Measurements from ENCODE around the gene IRAK2.
"Not testable (repeated sequence)": the region's sequence is repeated elsewhere in the genome, so short reads cannot be mapped to it uniquely, and the experiment has no call there.

IRAK2 gene

DNA sequence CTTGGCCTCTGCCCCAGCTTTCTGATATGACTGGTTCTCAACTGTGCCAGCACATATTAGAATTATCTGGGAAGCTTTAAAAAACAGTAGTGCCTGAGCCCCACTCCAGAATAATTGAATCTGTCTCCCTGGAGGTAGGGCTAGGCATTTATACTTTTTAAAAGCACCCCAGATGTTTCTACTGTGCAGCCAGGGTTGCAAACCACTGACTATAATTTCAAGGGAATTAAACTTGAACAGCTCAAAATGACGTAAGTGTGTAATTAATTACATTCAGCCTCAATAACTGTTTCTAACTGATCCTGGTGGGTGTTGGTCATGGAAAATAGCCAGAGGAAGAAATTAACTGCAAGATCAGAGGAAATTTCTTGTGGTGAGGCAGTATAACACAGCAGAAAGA, 4.4 kb upstream of the IRAK2 start:
- no peaks in the 10 kb centered on the region for H3K9me3 ChIP-seq (ENCODE audit: control insufficient read depth in 2 of 2, low read length in 2 of 2)
- H3K27ac ChIP-seq (ENCODE audit: low read depth in 2 of 2, low read length in 2 of 2) = no peak overlapping the region
- no peaks in the 10 kb centered on the region for H3K4me1 ChIP-seq (ENCODE audit: control insufficient read depth in 2 of 2, insufficient read depth in 2 of 2, low read length in 2 of 2)
- no peaks in the 10 kb centered on the region for H3K27me3 ChIP-seq (ENCODE audit: control insufficient read depth in 2 of 2, insufficient read depth in 2 of 2, low read length in 2 of 2)
- H3K36me3 ChIP-seq (ENCODE audit: control insufficient read depth in 2 of 2, insufficient read depth in 2 of 2, low read length in 2 of 2) = no peaks in the 10 kb centered on the region
- H3K4me3 ChIP-seq (ENCODE audit: low read length in 2 of 2) = no peak overlapping the region
- no peak overlapping the region for H3K9ac ChIP-seq (ENCODE audit: low read depth in 1 of 2, low read length in 2 of 2)

DNA sequence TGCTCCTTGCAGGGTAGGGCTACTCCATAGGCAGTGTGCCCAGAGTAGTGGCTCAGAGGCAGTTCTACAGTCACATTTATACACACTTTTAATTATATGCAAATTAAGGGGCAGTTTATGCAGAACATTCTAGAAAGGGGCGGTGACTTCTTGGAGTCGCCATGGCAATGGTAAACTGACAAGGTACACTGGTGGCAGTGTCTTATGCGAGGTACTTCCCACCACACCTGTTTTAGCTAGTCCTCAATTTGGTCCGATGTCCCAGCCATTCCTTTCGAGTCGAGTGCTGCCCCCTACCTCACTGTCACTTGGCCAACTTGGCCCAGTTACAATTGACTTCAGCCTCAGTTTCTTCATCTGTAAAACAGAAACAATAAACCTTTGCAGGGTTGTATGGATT, 3.8 kb upstream of the IRAK2 start:
- Histone ChIP-seq H3K27me3 (ENCODE audit: control insufficient read depth in 2 of 2, insufficient read depth in 2 of 2, low read length in 2 of 2) (no peaks in the 10 kb centered on the region), H3K9ac (ENCODE audit: low read depth in 1 of 2, low read length in 2 of 2) (no peak overlapping the region), H3K4me1 (ENCODE audit: control insufficient read depth in 2 of 2, insufficient read depth in 2 of 2, low read length in 2 of 2) (no peaks in the 10 kb centered on the region), H3K27ac (ENCODE audit: low read depth in 2 of 2, low read length in 2 of 2) (no peak overlapping the region), H3K9me3 (ENCODE audit: control insufficient read depth in 2 of 2, low read length in 2 of 2) (no peaks in the 10 kb centered on the region), H3K4me3 (ENCODE audit: low read length in 2 of 2) (no peak overlapping the region), H3K36me3 (ENCODE audit: control insufficient read depth in 2 of 2, insufficient read depth in 2 of 2, low read length in 2 of 2) (no peaks in the 10 kb centered on the region)

GRCh38 chr3:10162185-10162584, 2.5 kb upstream of the IRAK2 start:
- Histone ChIP-seq H3K36me3 (ENCODE audit: control insufficient read depth in 2 of 2, insufficient read depth in 2 of 2, low read length in 2 of 2) (no peaks in the 10 kb centered on the region), H3K27me3 (ENCODE audit: control insufficient read depth in 2 of 2, insufficient read depth in 2 of 2, low read length in 2 of 2) (no peaks in the 10 kb centered on the region), H3K9ac (ENCODE audit: low read depth in 1 of 2, low read length in 2 of 2) (no peak overlapping the region), H3K27ac (ENCODE audit: low read depth in 2 of 2, low read length in 2 of 2) (no peak overlapping the region), H3K4me1 (ENCODE audit: control insufficient read depth in 2 of 2, insufficient read depth in 2 of 2, low read length in 2 of 2) (no peaks in the 10 kb centered on the region), H3K4me3 (ENCODE audit: low read length in 2 of 2) (no peak overlapping the region), H3K9me3 (ENCODE audit: control insufficient read depth in 2 of 2, low read length in 2 of 2) (no peaks in the 10 kb centered on the region)

GRCh38 chr3:10164201-10164545, 546 bp upstream of the IRAK2 start:
- H3K4me3 ChIP-seq (ENCODE audit: low read length in 2 of 2) = peak overlapping the region; percentile 80 to 92
- H3K27ac ChIP-seq (ENCODE audit: low read depth in 2 of 2, low read length in 2 of 2); H3K9me3 ChIP-seq (ENCODE audit: control insufficient read depth in 2 of 2, low read length in 2 of 2); H3K27me3 ChIP-seq (ENCODE audit: control insufficient read depth in 2 of 2, insufficient read depth in 2 of 2, low read length in 2 of 2); H3K36me3 ChIP-seq (ENCODE audit: control insufficient read depth in 2 of 2, insufficient read depth in 2 of 2, low read length in 2 of 2); H3K4me1 ChIP-seq (ENCODE audit: control insufficient read depth in 2 of 2, insufficient read depth in 2 of 2, low read length in 2 of 2): not testable (repeated sequence)
- peak overlapping the region in 1 of 2 donors; percentile 41 for H3K9ac ChIP-seq (ENCODE audit: low read depth in 1 of 2, low read length in 2 of 2)

- Histone ChIP-seq H3K27me3 (ENCODE audit: control insufficient read depth in 2 of 2, insufficient read depth in 2 of 2, low read length in 2 of 2) (no peaks in the 10 kb centered on the region), H3K9me3 (ENCODE audit: control insufficient read depth in 2 of 2, low read length in 2 of 2) (no peaks in the 10 kb centered on the region), H3K9ac (ENCODE audit: low read depth in 1 of 2, low read length in 2 of 2) (no peak overlapping the region), H3K36me3 (ENCODE audit: control insufficient read depth in 2 of 2, insufficient read depth in 2 of 2, low read length in 2 of 2) (no peaks in the 10 kb centered on the region), H3K4me1 (ENCODE audit: control insufficient read depth in 2 of 2, insufficient read depth in 2 of 2, low read length in 2 of 2) (no peaks in the 10 kb centered on the region), H3K27ac (ENCODE audit: low read depth in 2 of 2, low read length in 2 of 2) (no peak overlapping the region), H3K4me3 (ENCODE audit: low read length in 2 of 2) (no peak overlapping the region)
Observed at GRCh38 chr3:10166213-10166604, 1.5 kb downstream of the IRAK2 start.

DNA sequence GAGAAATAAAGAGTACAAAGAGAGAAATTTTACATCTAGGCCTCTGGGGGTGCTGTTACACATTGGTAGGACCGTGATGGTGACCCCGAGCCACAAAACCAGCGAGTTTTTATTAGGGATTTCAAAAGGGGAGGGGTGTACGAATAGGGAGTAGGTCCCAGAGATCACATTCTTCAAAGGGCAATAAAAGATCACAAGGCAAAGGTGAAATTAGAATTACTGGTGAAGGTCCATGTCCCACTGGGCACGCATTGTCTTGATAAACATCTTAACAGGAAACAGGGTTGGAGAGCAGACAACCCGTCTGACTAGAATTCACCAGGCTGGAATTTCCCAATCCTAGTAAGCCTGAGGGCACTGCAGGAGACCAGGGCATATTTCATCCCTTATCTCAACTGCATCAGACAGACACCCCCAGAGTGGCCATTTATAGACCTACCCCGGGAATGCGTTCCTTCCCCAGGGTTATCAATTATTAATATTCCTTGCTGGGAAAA, 4.3 kb downstream of the IRAK2 start:
- H3K4me1 ChIP-seq (ENCODE audit: control insufficient read depth in 2 of 2, insufficient read depth in 2 of 2, low read length in 2 of 2) = no peaks in the 10 kb centered on the region
- no peaks in the 10 kb centered on the region for H3K9me3 ChIP-seq (ENCODE audit: control insufficient read depth in 2 of 2, low read length in 2 of 2)
- no peak overlapping the region for H3K9ac ChIP-seq (ENCODE audit: low read depth in 1 of 2, low read length in 2 of 2)
- no peaks in the 10 kb centered on the region for H3K36me3 ChIP-seq (ENCODE audit: control insufficient read depth in 2 of 2, insufficient read depth in 2 of 2, low read length in 2 of 2)
- H3K27ac ChIP-seq (ENCODE audit: low read depth in 2 of 2, low read length in 2 of 2) = no peak overlapping the region
- no peaks in the 10 kb centered on the region for H3K27me3 ChIP-seq (ENCODE audit: control insufficient read depth in 2 of 2, insufficient read depth in 2 of 2, low read length in 2 of 2)
- no peak overlapping the region for H3K4me3 ChIP-seq (ENCODE audit: low read length in 2 of 2)

DNA sequence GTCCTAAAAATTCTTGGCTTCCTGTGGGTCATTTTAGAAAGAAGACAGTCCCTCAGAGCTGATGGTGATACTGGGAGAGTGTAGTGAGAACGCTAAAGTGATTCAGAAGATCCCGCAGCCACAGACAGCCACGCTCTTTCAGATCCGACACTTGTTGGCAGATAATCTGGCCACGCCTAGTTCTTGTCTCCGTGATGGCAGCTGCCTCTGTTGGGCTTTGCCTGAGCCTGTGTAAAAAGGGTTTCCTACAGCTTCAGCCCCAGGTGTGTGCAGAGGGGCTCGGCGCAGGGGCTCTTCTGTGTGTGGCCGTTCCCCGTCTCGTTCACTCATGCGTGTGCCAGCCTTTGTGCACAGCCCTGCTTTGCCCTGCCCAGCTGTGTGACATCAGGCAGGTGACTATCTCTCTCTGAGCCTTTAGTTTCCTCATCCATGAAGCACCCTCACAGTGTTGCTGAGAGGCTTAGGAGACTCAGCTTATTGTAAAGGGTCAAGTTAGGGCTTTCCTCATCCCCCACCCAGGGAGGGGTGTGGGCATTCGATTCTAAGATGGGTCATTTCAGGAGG, 6.3 kb downstream of the IRAK2 start:
- no peak overlapping the region for H3K27ac ChIP-seq (ENCODE audit: low read depth in 2 of 2, low read length in 2 of 2)
- H3K4me1 ChIP-seq (ENCODE audit: control insufficient read depth in 2 of 2, insufficient read depth in 2 of 2, low read length in 2 of 2) = no peaks in the 10 kb centered on the region
- H3K27me3 ChIP-seq (ENCODE audit: control insufficient read depth in 2 of 2, insufficient read depth in 2 of 2, low read length in 2 of 2) = no peaks in the 10 kb centered on the region
- H3K36me3 ChIP-seq (ENCODE audit: control insufficient read depth in 2 of 2, insufficient read depth in 2 of 2, low read length in 2 of 2) = no peaks in the 10 kb centered on the region
- no peak overlapping the region for H3K9ac ChIP-seq (ENCODE audit: low read depth in 1 of 2, low read length in 2 of 2)
- no peak overlapping the region for H3K4me3 ChIP-seq (ENCODE audit: low read length in 2 of 2)
- no peaks in the 10 kb centered on the region for H3K9me3 ChIP-seq (ENCODE audit: control insufficient read depth in 2 of 2, low read length in 2 of 2)

DNA sequence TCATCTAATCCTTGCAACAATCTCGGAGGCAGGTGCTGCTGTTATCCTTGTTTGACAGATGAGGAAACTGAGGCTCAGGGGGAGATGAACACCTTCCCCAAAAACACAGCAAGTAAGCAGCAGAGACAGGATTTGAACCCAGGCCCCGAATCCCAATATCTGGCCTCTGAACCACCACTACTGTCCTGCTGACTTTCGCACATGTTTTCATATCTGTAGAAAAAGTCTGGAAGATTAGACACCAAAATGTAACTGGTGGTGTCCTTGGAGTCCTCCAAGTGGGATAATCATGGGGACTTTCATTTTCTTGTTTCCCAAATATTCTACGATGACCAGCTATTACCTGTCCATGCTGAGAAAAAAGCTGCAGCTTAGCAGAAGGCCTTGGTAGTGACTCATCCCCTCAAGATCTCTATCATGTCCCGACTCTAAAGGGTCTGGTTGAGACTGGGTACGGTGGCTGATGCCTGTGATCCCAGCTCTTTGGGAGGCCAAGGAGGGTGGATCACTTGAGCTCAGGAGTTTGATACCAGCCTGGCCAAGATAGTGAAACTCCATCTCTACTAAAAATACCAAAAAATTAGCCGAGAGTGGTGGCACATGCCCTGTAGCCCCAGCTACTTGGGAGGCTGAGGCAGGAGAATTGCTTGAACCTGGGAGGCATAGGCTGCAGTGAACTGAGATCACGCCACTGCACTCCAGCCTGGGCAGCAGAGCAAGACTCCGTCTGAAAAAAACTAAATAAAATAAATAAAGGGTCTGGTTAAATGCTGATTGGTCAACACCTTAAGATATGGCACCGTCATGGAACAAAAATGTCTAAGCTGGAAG, 8.6 kb downstream of the IRAK2 start:
- no peaks in the 10 kb centered on the region for H3K27me3 ChIP-seq (ENCODE audit: control insufficient read depth in 2 of 2, insufficient read depth in 2 of 2, low read length in 2 of 2)
- H3K9me3 ChIP-seq (ENCODE audit: control insufficient read depth in 2 of 2, low read length in 2 of 2) = no peaks in the 10 kb centered on the region
- peak overlapping the region; percentile 32 to 42 for H3K27ac ChIP-seq (ENCODE audit: low read depth in 2 of 2, low read length in 2 of 2)
- no peaks in the 10 kb centered on the region for H3K4me1 ChIP-seq (ENCODE audit: control insufficient read depth in 2 of 2, insufficient read depth in 2 of 2, low read length in 2 of 2)
- H3K36me3 ChIP-seq (ENCODE audit: control insufficient read depth in 2 of 2, insufficient read depth in 2 of 2, low read length in 2 of 2) = no peaks in the 10 kb centered on the region
- H3K9ac ChIP-seq (ENCODE audit: low read depth in 1 of 2, low read length in 2 of 2) = no peak overlapping the region
- H3K4me3 ChIP-seq (ENCODE audit: low read length in 2 of 2) = no peak overlapping the region

DNA sequence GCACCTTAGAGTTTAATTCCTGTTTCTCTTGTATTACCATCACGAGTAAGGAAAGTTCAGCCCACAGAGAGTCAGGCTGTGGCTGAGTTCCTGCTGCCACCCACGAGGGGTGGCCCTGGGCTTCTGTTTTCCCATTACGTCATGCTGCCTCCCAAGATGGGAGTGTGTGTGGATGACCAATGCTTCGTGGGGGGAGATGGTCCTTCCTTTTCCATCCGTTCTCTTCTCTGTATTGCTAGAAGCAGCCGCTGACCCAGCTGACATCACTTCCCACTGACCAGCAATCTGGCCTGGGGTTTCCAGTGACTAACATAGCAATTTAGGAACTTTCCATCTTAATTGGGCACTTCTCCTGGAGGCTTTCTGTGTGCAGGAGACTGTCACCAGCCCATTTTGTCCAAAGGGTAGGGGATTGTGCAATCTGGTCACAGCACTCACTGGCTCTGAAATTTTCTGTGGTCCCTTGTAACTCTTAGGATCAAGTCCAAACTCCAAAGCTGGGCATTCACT, 9.3 kb downstream of the IRAK2 start:
- Histone ChIP-seq H3K27me3 (ENCODE audit: control insufficient read depth in 2 of 2, insufficient read depth in 2 of 2, low read length in 2 of 2) (no peaks in the 10 kb centered on the region), H3K4me1 (ENCODE audit: control insufficient read depth in 2 of 2, insufficient read depth in 2 of 2, low read length in 2 of 2) (no peaks in the 10 kb centered on the region), H3K27ac (ENCODE audit: low read depth in 2 of 2, low read length in 2 of 2) (no peak overlapping the region), H3K36me3 (ENCODE audit: control insufficient read depth in 2 of 2, insufficient read depth in 2 of 2, low read length in 2 of 2) (no peaks in the 10 kb centered on the region), H3K9ac (ENCODE audit: low read depth in 1 of 2, low read length in 2 of 2) (no peak overlapping the region), H3K4me3 (ENCODE audit: low read length in 2 of 2) (no peak overlapping the region), H3K9me3 (ENCODE audit: control insufficient read depth in 2 of 2, low read length in 2 of 2) (no peaks in the 10 kb centered on the region)

DNA sequence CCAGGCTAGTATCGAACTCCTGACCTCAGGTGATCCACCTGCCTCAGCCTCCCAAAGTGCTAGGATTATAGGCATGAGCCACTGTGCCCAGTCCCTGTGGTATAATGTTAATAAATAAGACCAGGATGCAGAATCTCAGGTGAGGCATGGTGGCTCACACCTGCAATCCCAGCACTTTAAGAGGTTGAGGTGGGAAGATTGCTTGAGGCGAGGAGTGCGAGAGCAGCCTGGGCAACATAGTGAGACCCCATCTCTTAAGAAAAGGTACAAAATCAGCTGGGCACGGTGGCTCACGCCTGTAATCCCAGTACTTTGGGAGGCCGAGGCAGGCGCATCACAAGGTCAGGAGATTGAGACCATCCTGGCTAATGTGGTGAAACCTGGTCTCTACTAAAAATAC, 10.6 kb downstream of the IRAK2 start:
- not testable (repeated sequence) for H3K9me3 ChIP-seq (ENCODE audit: control insufficient read depth in 2 of 2, low read length in 2 of 2); H3K27me3 ChIP-seq (ENCODE audit: control insufficient read depth in 2 of 2, insufficient read depth in 2 of 2, low read length in 2 of 2); H3K9ac ChIP-seq (ENCODE audit: low read depth in 1 of 2, low read length in 2 of 2); H3K4me3 ChIP-seq (ENCODE audit: low read length in 2 of 2); H3K4me1 ChIP-seq (ENCODE audit: control insufficient read depth in 2 of 2, insufficient read depth in 2 of 2, low read length in 2 of 2); H3K36me3 ChIP-seq (ENCODE audit: control insufficient read depth in 2 of 2, insufficient read depth in 2 of 2, low read length in 2 of 2); H3K27ac ChIP-seq (ENCODE audit: low read depth in 2 of 2, low read length in 2 of 2)
